Measurements from ENCODE around the gene ZFP62. TPM values are rescaled to one million over a fixed set of nuclear protein-coding genes. Genes with fewer than 3 reads are reported as not detected.

ZFP62 gene
- total RNA-seq, 4 donors from 2014 or later: 17.0 to 35.1 (median 25.3) TPM

- Histone ChIP-seq H3K27me3 (no peaks in the 10 kb centered on the region), H3K4me1 (peaks cover 0 to 13% (median 0%) of the 10 kb centered on the region in 4 donors), H3K4me3 (no peak overlapping the region), H3K36me3 (no peaks in the 10 kb centered on the region), H3K9me3 (no peaks in the 10 kb centered on the region), H3K27ac (no peak overlapping the region)
- DNase-seq (ENCODE audit: low spot score in 2 of 2): no peak
- TF ChIP-seq, protein P1, sequence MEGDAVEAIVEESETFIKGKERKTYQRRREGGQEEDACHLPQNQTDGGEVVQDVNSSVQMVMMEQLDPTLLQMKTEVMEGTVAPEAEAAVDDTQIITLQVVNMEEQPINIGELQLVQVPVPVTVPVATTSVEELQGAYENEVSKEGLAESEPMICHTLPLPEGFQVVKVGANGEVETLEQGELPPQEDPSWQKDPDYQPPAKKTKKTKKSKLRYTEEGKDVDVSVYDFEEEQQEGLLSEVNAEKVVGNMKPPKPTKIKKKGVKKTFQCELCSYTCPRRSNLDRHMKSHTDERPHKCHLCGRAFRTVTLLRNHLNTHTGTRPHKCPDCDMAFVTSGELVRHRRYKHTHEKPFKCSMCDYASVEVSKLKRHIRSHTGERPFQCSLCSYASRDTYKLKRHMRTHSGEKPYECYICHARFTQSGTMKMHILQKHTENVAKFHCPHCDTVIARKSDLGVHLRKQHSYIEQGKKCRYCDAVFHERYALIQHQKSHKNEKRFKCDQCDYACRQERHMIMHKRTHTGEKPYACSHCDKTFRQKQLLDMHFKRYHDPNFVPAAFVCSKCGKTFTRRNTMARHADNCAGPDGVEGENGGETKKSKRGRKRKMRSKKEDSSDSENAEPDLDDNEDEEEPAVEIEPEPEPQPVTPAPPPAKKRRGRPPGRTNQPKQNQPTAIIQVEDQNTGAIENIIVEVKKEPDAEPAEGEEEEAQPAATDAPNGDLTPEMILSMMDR (IDR thresholded peaks at IDR 0.05): no peak
- TF ChIP-seq POLR2A (IDR thresholded peaks at IDR 0.05) (no peak), EP300 (IDR thresholded peaks at IDR 0.05) (no peak)
- WGBS, 2 donors: 77 to 79% methylated on average over 9 of the region's 9 CpGs
Measured at GRCh38 chr5:180872419-180872818, 11.3 kb upstream of the ZFP62 start.

DNA sequence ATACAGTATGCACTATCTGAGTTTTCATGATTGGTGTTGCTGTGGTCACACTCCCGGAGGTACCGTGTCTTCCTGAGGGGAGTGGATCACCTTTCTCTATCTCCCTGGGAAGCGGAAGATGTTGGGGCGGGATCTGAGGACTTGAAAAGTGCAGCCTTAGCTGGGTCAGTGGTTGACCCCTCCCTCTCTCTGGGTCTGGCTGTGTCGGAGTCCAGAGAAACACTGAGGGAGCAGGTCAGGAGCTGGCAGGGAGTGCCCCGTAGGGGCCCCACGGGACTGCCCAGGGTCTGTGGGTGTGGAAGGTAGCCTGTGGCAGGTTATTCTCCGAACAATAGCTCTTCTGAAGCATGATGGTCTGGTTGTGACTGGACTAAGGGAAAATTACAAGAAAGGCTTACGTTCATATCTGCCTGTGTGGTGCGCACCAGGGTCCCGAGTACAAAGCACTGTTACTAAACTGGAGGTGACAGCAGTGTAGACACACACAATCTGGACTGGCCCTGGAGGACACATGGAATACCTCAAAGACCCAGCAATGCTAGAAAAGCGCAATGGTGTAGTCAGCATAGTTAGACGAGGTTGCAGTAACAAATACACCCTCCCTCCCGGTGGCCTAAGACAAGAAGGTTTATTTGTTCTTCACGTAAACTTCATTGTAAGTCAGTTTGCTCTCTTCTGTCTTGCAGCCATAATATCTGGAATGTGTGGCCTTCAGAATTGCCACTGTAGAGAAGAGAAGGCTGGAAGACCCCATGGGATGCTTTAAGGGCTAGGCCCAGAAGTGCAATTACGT is 9.4 kb upstream of the ZFP62 start:
- Histone ChIP-seq H3K36me3 (no peaks in the 10 kb centered on the region), H3K27me3 (no peaks in the 10 kb centered on the region), H3K4me3 (no peak overlapping the region), H3K9me3 (no peaks in the 10 kb centered on the region), H3K4me1 (peaks cover 0 to 13% (median 0%) of the 10 kb centered on the region in 4 donors), H3K27ac (peak overlapping the region in 2 of 4 donors; percentile 35 to 75)
- 69 to 71% methylated on average over 16 of the region's 16 CpGs for WGBS, 2 donors
- no peak for DNase-seq (ENCODE audit: low spot score in 2 of 2)
- TF ChIP-seq, protein P1 (IDR thresholded peaks at IDR 0.05): no peak
- TF ChIP-seq POLR2A (IDR thresholded peaks at IDR 0.05): no peak
- TF ChIP-seq EP300 (IDR thresholded peaks at IDR 0.05): no peak

GRCh38 chr5:180869587-180869986 is 8.5 kb upstream of the ZFP62 start:
- H3K4me1 ChIP-seq: peaks cover 0 to 13% (median 0%) of the 10 kb centered on the region in 4 donors
- no peaks in the 10 kb centered on the region for H3K9me3 ChIP-seq
- peak overlapping the region in 2 of 4 donors; percentile 35 to 75 for H3K27ac ChIP-seq
- H3K4me3 ChIP-seq: no peak overlapping the region
- H3K27me3 ChIP-seq: no peaks in the 10 kb centered on the region
- 72 to 77% methylated on average over 1 of the region's 1 CpG for WGBS, 2 donors
- DNase-seq (ENCODE audit: low spot score in 2 of 2): peak in 1 of 2 donors; percentile 48
- no peaks in the 10 kb centered on the region for H3K36me3 ChIP-seq
- peak; percentile 57 to 78 for TF ChIP-seq EP300 (IDR thresholded peaks at IDR 0.05)
- TF ChIP-seq, protein P1 (IDR thresholded peaks at IDR 0.05): no peak

DNA sequence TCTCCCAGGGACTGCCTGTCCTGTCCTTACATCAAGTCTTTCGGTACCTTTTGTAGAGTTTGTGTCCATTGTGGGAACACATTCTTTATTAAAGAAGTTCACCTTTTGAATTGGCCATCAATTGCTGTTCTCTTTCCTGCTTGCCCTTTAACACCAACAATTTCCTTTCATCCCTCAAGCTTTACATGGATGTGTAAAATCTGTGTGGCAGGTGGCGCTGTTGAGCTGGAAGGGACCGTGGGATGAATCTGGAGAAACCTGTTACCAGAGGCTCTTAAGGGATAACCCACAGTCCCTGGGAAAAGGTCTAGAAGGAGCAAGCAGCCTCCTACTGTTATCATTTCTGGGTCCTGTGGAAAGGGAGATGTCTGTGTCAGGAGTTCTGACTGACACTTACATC is 7.9 kb upstream of the ZFP62 start:
- peak; percentile 81 to 97 for DNase-seq (ENCODE audit: low spot score in 2 of 2)
- peaks cover 0 to 13% (median 0%) of the 10 kb centered on the region in 4 donors for H3K4me1 ChIP-seq
- no peaks in the 10 kb centered on the region for H3K27me3 ChIP-seq
- TF ChIP-seq POLR2A (IDR thresholded peaks at IDR 0.05) (no peak), EP300 (IDR thresholded peaks at IDR 0.05) (peak in 1 of 2 donors; percentile 16)
- TF ChIP-seq, protein P1 (IDR thresholded peaks at IDR 0.05): peak; percentile 62 to 72 (median 66)
- no peak overlapping the region for H3K4me3 ChIP-seq
- no peaks in the 10 kb centered on the region for H3K9me3 ChIP-seq
- H3K27ac ChIP-seq: peak overlapping the region in 1 of 4 donors; percentile 56
- no peaks in the 10 kb centered on the region for H3K36me3 ChIP-seq
- WGBS, 2 donors: 5% methylated on average over 3 of the region's 3 CpGs

DNA sequence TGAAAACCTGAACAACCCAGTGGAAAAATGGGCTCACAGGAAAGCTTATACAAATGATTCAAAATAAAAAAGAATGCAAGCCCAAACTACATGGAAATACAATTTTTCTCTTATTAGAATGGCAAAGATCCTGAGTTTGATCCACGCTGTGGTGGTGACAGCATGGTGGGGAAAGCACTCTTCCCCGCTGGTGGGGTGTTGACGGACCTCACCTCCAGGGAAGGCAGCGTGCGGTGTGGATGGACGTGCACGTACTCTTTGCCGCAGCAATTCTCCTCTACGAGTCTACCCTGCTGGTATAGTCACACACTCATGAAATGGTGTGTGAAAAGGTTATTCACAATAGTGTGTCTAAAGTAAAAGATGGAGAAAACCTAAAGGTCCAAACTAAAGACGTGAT is 5.9 kb upstream of the ZFP62 start:
- Histone ChIP-seq H3K27me3 (no peaks in the 10 kb centered on the region), H3K27ac (no peak overlapping the region), H3K4me1 (peaks cover 0 to 16% (median 0%) of the 10 kb centered on the region in 4 donors), H3K9me3 (no peaks in the 10 kb centered on the region), H3K36me3 (no peaks in the 10 kb centered on the region), H3K4me3 (no peak overlapping the region)
- WGBS, 2 donors: 71 to 77% methylated on average over 10 of the region's 10 CpGs
- TF ChIP-seq, protein P1 (IDR thresholded peaks at IDR 0.05): no peak
- TF ChIP-seq EP300 (IDR thresholded peaks at IDR 0.05) (no peak), POLR2A (IDR thresholded peaks at IDR 0.05) (no peak)
- no peak for DNase-seq (ENCODE audit: low spot score in 2 of 2)
